ENCODE results near the gene ADCY2. TPM values are rescaled to one million over a fixed set of nuclear protein-coding genes. Genes with fewer than 3 reads are reported as not detected.

ADCY2 gene
- total and polyA plus RNA-seq, 11 donors: 0.04 to 0.96 (median 0.32) TPM

DNA sequence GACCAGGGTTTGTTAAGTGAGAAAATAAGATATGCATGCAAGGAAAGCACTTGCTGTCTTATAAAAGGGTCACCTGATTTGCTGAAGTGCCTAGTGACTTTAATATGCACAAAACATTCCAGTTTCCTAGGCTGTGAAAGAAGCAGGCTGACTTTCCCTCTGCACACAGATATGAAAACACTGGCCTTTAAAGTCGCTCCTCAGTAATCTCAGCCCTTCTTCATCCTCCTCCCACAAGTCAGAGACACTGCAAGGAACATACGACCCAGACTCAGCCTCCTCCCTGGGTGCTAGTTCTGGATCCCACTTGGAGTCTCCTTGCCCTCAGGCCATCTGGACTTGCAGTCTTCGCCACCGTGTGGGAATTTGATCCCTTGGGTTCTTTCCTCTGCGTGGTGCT, 288.9 kb downstream of the ADCY2 start:
- Histone ChIP-seq H3K27ac (no peak overlapping the region), H3K4me3 (no peak overlapping the region), H3K36me3 (no peaks in the 10 kb centered on the region), H3K9me3 (no peaks in the 10 kb centered on the region), H3K27me3 (peaks cover 0 to 7% (median 0%) of the 10 kb centered on the region in 9 donors), H3K4me1 (no peaks in the 10 kb centered on the region)
- ATAC-seq (no peak), DNase-seq (no peak)
- no peak for TF ChIP-seq POLR2A (IDR thresholded peaks at IDR 0.05)
- TF ChIP-seq, protein P1, sequence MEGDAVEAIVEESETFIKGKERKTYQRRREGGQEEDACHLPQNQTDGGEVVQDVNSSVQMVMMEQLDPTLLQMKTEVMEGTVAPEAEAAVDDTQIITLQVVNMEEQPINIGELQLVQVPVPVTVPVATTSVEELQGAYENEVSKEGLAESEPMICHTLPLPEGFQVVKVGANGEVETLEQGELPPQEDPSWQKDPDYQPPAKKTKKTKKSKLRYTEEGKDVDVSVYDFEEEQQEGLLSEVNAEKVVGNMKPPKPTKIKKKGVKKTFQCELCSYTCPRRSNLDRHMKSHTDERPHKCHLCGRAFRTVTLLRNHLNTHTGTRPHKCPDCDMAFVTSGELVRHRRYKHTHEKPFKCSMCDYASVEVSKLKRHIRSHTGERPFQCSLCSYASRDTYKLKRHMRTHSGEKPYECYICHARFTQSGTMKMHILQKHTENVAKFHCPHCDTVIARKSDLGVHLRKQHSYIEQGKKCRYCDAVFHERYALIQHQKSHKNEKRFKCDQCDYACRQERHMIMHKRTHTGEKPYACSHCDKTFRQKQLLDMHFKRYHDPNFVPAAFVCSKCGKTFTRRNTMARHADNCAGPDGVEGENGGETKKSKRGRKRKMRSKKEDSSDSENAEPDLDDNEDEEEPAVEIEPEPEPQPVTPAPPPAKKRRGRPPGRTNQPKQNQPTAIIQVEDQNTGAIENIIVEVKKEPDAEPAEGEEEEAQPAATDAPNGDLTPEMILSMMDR (IDR thresholded peaks at IDR 0.05): no peak
- intact Hi-C loops (cut with DNase I): no loop called here
- WGBS, 4 donors: 73 to 79% (median 76%) methylated on average over 5 of the region's 5 CpGs

DNA sequence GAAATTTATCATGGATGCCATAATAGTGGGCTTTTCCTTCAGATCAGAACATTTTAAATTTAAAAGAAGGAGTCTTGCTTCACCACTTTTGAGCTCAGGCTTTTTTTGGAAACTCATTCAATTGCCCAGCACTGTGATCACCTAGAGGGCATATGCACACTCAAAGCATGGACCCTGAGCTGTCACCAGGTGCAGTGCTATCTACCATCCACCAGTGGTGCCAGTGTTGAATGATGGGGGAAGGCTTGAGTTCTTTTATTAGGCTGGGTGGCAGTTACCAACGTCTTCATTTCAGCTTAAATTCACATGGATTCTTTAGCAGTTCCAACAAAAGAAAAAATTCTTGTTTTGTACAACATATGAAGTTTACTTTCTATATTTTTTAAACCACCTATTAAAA, 290.9 kb downstream of the ADCY2 start:
- Histone ChIP-seq H3K36me3 (no peaks in the 10 kb centered on the region), H3K4me3 (no peak overlapping the region), H3K27ac (no peak overlapping the region), H3K4me1 (no peaks in the 10 kb centered on the region), H3K9me3 (no peaks in the 10 kb centered on the region), H3K27me3 (peaks cover 0 to 7% (median 0%) of the 10 kb centered on the region in 9 donors)
- intact Hi-C loops (cut with DNase I): no loop called here
- ATAC-seq: no peak
- no peak for TF ChIP-seq POLR2A (IDR thresholded peaks at IDR 0.05)
- TF ChIP-seq, protein P1 (IDR thresholded peaks at IDR 0.05): no peak
- WGBS, 4 donors: 13 to 21% (median 19%) methylated on average over 1 of the region's 1 CpG
- no peak for DNase-seq

DNA sequence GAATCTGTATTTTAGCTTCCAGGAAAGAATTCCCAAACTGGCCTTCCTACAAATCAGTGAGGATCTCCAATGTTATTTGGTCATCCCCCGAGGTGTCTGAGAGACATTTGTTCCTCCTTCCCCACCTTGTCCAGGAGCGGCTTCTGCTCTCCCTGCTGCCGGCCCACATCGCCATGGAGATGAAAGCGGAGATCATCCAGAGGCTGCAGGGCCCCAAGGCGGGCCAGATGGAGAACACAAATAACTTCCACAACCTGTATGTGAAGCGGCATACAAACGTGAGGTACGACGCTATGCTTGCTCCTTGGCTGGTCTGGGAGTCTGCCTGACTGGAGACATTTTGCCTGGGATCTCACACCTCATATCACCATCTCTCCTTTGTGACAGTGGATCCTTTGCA, 294.6 kb downstream of the ADCY2 start:
- intact Hi-C loops (cut with DNase I): no loop called here
- DNase-seq (no peak), ATAC-seq (no peak)
- WGBS, 4 donors: 68 to 81% (median 73%) methylated on average over 10 of the region's 10 CpGs
- no peaks in the 10 kb centered on the region for H3K27me3 ChIP-seq
- no peak for TF ChIP-seq POLR2A (IDR thresholded peaks at IDR 0.05)
- TF ChIP-seq, protein P1 (IDR thresholded peaks at IDR 0.05): no peak
- H3K9me3 ChIP-seq: no peaks in the 10 kb centered on the region
- H3K4me3 ChIP-seq: no peak overlapping the region
- H3K36me3 ChIP-seq: no peaks in the 10 kb centered on the region
- no peak overlapping the region for H3K27ac ChIP-seq
- H3K4me1 ChIP-seq: no peaks in the 10 kb centered on the region

DNA sequence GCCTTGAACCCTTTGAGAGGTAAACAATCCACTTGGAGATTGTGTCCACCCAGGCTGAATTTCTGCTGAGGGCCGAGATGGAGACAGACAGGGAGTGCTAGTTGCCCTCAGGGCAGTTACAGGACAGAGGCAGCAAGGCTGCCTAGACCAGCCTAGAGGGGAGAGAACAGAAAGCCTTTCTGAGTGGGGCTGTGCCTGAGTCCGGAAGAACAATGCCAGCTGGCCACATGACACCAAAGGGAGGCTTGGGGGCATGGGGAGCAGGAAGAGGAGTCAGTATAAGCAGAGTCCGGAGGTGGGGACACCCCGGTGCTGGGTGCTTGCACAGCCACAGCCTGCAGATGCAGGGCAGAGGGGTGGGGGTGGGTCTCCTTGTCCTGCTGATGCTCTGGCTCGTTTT, 309.3 kb downstream of the ADCY2 start:
- H3K4me1 ChIP-seq: no peaks in the 10 kb centered on the region
- intact Hi-C loops (cut with DNase I): no loop called here
- TF ChIP-seq POLR2A (IDR thresholded peaks at IDR 0.05): no peak
- TF ChIP-seq, protein P1 (IDR thresholded peaks at IDR 0.05): no peak
- H3K36me3 ChIP-seq: no peaks in the 10 kb centered on the region
- no peaks in the 10 kb centered on the region for H3K9me3 ChIP-seq
- no peak overlapping the region for H3K27ac ChIP-seq
- ATAC-seq (no peak), DNase-seq (no peak)
- WGBS, 4 donors: 44 to 54% (median 49%) methylated on average over 5 of the region's 5 CpGs
- peaks cover 0 to 5% (median 0%) of the 10 kb centered on the region in 9 donors for H3K27me3 ChIP-seq
- H3K4me3 ChIP-seq: no peak overlapping the region

Measured in heart left ventricle (tissue), 16 donors.